Measurements from ENCODE around the gene SLC44A5. TPM values are rescaled to one million over a fixed set of nuclear protein-coding genes. Genes with fewer than 3 reads are reported as not detected.

SLC44A5 gene
- total RNA-seq, 1 experiment from 2014 or later = 2.4 TPM

DNA sequence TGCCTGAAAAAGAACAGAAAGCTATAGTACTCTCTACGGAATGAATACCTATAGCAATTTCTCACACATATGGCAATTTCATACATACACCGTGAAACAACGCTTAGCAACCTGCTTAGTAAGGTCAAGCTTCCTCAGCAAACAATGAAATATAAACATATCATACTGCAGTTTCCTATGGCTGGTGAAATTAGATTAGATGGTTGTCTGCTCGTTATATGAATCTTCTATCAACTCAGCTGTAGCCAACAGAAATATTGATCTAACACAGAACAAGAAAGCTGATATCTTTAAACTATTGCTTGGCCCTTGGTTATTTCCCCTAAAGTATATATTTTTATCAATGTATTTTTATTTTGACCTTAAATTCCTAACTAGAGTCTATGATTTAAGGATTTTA, 187.8 kb downstream of the SLC44A5 start:
- no peak overlapping the region for H3T11ph ChIP-seq (ENCODE audit: low read length)
- no peak overlapping the region for H2AK5ac ChIP-seq (ENCODE audit: insufficient read length, low read length)
- Mint-ChIP-seq H3K27ac (no peak overlapping the region), H3K4me3 (no peak overlapping the region), H3K27me3 (ENCODE audit: low read depth) (no peaks in the 10 kb centered on the region), H3K4me1 (peaks cover 4 to 5% of the 10 kb centered on the region in 2 experiments), H3K36me3 (ENCODE audit: insufficient read depth in 1 of 3, low read depth in 3 of 3) (no peaks in the 10 kb centered on the region), H3K9me3 (no peaks in the 10 kb centered on the region)
- no peaks in the 10 kb centered on the region for H3K23me2 ChIP-seq (ENCODE audit: insufficient read length, low read depth, low read length, poor library complexity, severe bottlenecking)
- H4K91ac ChIP-seq (ENCODE audit: insufficient read length, low read depth, low read length) = no peak overlapping the region
- H3K4me1 ChIP-seq (ENCODE audit: insufficient read depth, low read length) = no peaks in the 10 kb centered on the region
- no peak overlapping the region for H3K27ac ChIP-seq (ENCODE audit: insufficient read length, low read depth, low read length)
- no peak overlapping the region for H2AFZ ChIP-seq (ENCODE audit: low read length)
- no peaks in the 10 kb centered on the region for H3K79me1 ChIP-seq (ENCODE audit: insufficient read depth, low read depth, low read length, poor library complexity, severe bottlenecking)
- no peak overlapping the region for H2BK120ac ChIP-seq (ENCODE audit: low read depth, low read length, poor library complexity, severe bottlenecking)
- H3K4ac ChIP-seq (ENCODE audit: low read depth, low read length) = no peak overlapping the region
- H3K9me3 ChIP-seq (ENCODE audit: control insufficient read depth, low read depth, low read length) = no peaks in the 10 kb centered on the region
- no peak overlapping the region for H2BK15ac ChIP-seq (ENCODE audit: low read depth, low read length)
- H3K56ac ChIP-seq (ENCODE audit: insufficient read length, low read depth, low read length) = no peak overlapping the region
- no peaks in the 10 kb centered on the region for H3K27me3 ChIP-seq (ENCODE audit: insufficient read depth, low read length)
- H3K18ac ChIP-seq (ENCODE audit: insufficient read length, low read depth, low read length) = no peak overlapping the region
- H3K23ac ChIP-seq (ENCODE audit: insufficient read length, low read depth, low read length) = no peak overlapping the region
- no peak overlapping the region for H3K9ac ChIP-seq (ENCODE audit: extremely low read depth, insufficient read length, low read length)
- H3K14ac ChIP-seq (ENCODE audit: insufficient read depth, low read length) = no peak overlapping the region
- no CpG with 5 or more reads among the region's 4 CpGs for WGBS (ENCODE audit: extremely low coverage, insufficient read length, low lambda C conversion rate)
- no peak overlapping the region for H2BK20ac ChIP-seq (ENCODE audit: low read depth, low read length, poor library complexity, severe bottlenecking)
- no peak overlapping the region for H4K5ac ChIP-seq (ENCODE audit: insufficient read length, low read depth, low read length)
- no peak overlapping the region for H2BK12ac ChIP-seq (ENCODE audit: insufficient read length, low read depth, low read length)
- no peaks in the 10 kb centered on the region for H4K20me1 ChIP-seq (ENCODE audit: control insufficient read depth, insufficient read depth, insufficient read length)
- DNase-seq = no peak
- H3K79me2 ChIP-seq (ENCODE audit: insufficient read depth, low read length) = no peaks in the 10 kb centered on the region
- H3K4me2 ChIP-seq (ENCODE audit: insufficient read depth, insufficient read length, low read length) = no peak overlapping the region
- no peak overlapping the region for H2BK5ac ChIP-seq (ENCODE audit: insufficient read length, low read length)
- TF ChIP-seq, protein P1, sequence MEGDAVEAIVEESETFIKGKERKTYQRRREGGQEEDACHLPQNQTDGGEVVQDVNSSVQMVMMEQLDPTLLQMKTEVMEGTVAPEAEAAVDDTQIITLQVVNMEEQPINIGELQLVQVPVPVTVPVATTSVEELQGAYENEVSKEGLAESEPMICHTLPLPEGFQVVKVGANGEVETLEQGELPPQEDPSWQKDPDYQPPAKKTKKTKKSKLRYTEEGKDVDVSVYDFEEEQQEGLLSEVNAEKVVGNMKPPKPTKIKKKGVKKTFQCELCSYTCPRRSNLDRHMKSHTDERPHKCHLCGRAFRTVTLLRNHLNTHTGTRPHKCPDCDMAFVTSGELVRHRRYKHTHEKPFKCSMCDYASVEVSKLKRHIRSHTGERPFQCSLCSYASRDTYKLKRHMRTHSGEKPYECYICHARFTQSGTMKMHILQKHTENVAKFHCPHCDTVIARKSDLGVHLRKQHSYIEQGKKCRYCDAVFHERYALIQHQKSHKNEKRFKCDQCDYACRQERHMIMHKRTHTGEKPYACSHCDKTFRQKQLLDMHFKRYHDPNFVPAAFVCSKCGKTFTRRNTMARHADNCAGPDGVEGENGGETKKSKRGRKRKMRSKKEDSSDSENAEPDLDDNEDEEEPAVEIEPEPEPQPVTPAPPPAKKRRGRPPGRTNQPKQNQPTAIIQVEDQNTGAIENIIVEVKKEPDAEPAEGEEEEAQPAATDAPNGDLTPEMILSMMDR (conservative IDR thresholded peaks at IDR 0.05) = no peak
- no peak overlapping the region for H4K8ac ChIP-seq (replicated peaks; ENCODE audit: insufficient read length, low read depth, low read length)
